ENCODE results near the gene CYTIP.

CYTIP gene

GRCh38 chr2:157460897-157461296, 17.0 kb upstream of the CYTIP start:
- DNase-seq = no peak

- no peak for DNase-seq
Measured at GRCh38 chr2:157460384-157460837, 16.5 kb upstream of the CYTIP start.

- no peak for DNase-seq
Measured at GRCh38 chr2:157459486-157459885, 15.6 kb upstream of the CYTIP start.

GRCh38 chr2:157447741-157448140, 3.9 kb upstream of the CYTIP start:
- DNase-seq = no peak

GRCh38 chr2:157447031-157447430, 3.1 kb upstream of the CYTIP start:
- DNase-seq = no peak

- DNase-seq = peak; percentile 78
Measured at GRCh38 chr2:157444641-157445040, 752 bp upstream of the CYTIP start.

GRCh38 chr2:157443090-157443489, 799 bp downstream of the CYTIP start:
- DNase-seq = no peak

- no peak for DNase-seq
Measured at GRCh38 chr2:157442636-157443035, 1.3 kb downstream of the CYTIP start.

GRCh38 chr2:157442191-157442590, 1.7 kb downstream of the CYTIP start:
- DNase-seq = no peak

- DNase-seq = no peak
Measured at GRCh38 chr2:157441072-157441454, 2.8 kb downstream of the CYTIP start.

- DNase-seq = no peak
Measured at GRCh38 chr2:157440404-157441071, 3.4 kb downstream of the CYTIP start.

GRCh38 chr2:157439824-157440186, 4.1 kb downstream of the CYTIP start:
- DNase-seq = peak; percentile 79

- no peak for DNase-seq
Measured at GRCh38 chr2:157438863-157439823, 4.7 kb downstream of the CYTIP start.

- no peak for DNase-seq
Measured at GRCh38 chr2:157433394-157433793, 10.5 kb downstream of the CYTIP start.

GRCh38 chr2:157432475-157433106, 11.3 kb downstream of the CYTIP start:
- DNase-seq = no peak

- DNase-seq = no peak
Measured at GRCh38 chr2:157431176-157431575, 12.7 kb downstream of the CYTIP start.

- no peak for DNase-seq
Measured at GRCh38 chr2:157428500-157429175, 15.3 kb downstream of the CYTIP start.

- no peak for DNase-seq
Measured at GRCh38 chr2:157427922-157428303, 16.0 kb downstream of the CYTIP start.

- no peak for DNase-seq
Measured at GRCh38 chr2:157427003-157427921, 16.6 kb downstream of the CYTIP start.

GRCh38 chr2:157426477-157426994, 17.4 kb downstream of the CYTIP start:
- DNase-seq = no peak

- no peak for DNase-seq
Measured at GRCh38 chr2:157424374-157424773, 19.5 kb downstream of the CYTIP start.

GRCh38 chr2:157421964-157422363, 21.9 kb downstream of the CYTIP start:
- DNase-seq = no peak
